Measurements from ENCODE around the gene FFAR4.

- no peak for TF ChIP-seq SIN3A (IDR thresholded peaks at IDR 0.05; ENCODE audit: borderline replicate concordance, insufficient read depth, low read depth, low read length)
- no peak for TF ChIP-seq REST (IDR thresholded peaks at IDR 0.05; ENCODE audit: insufficient read depth in 1 of 2, low read depth in 2 of 2, low read length in 1 of 2)
- no peak for TF ChIP-seq CTCF (IDR thresholded peaks at IDR 0.05)
Observed at GRCh38 chr10:93620925-93621324, 54.5 kb downstream of the FFAR4 start.

All from Panc1 (cell line).